Measurements from ENCODE around the gene OR9A2. TPM values are rescaled to one million over a fixed set of nuclear protein-coding genes. Genes with fewer than 3 reads are reported as not detected.
A peak's percentile ranks its signal among the peaks of the same experiment; 100 is the strongest.

The OR9A2 gene
- total and polyA plus RNA-seq, 11 donors = 0.29 TPM; not detected in 10

DNA sequence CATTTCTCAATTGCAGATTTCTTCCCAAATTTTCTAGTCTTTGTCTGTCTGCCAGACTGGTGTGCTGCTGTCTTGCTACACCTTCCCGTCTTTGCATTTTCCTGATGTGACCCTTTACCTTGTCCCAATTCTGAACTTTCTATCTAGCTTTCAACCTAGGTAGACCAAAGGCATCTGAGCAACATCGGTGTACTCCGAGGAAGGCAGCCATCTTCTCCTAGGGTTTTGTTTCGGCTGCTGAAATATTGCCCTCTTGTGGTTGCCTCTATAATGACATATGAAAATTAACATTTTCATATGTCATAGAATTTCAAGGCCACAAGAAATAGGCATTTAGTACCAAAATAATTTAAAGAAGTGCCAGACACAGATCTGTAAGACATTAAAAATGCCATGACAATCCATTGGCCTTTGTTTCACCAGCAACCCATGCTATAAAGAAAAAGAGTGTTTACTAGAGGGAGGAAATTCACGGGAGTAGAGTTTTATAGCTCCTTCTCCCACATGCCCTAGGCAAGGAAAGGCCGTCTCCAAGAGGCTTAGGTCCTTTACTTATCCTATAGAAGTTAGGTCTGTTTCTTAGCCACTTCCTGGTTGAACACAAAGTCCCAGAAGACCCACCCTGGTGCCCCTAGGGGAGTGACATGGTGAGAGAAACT is 23.4 kb downstream of the OR9A2 start:
- DNase-seq (no peak), ATAC-seq (peak in 2 of 4 donors; percentile 42 to 53)
- Histone ChIP-seq H3K4me3 (peak overlapping the region in 4 of 12 donors; percentile 18 to 31 (median 26)), H3K36me3 (no peaks in the 10 kb centered on the region), H3K27ac (no peak overlapping the region), H3K27me3 (peaks cover 0 to 7% (median 0%) of the 10 kb centered on the region in 9 donors), H3K9me3 (peaks cover 0 to 10% (median 0%) of the 10 kb centered on the region in 12 donors), H3K4me1 (peaks cover 0 to 5% (median 0%) of the 10 kb centered on the region in 12 donors)
- WGBS, 4 donors = 28 to 36% (median 34%) methylated on average over 6 of the region's 6 CpGs
- intact Hi-C loops (cut with DNase I) = loop anchor here in 8 of 10 donors (1.0 to 5.0 kb wide), 5 partner anchors 123 to 151 kb away; partner anchors contain the start of gene EPHB6 (in 4 of the 8)
- TF ChIP-seq, protein P1, sequence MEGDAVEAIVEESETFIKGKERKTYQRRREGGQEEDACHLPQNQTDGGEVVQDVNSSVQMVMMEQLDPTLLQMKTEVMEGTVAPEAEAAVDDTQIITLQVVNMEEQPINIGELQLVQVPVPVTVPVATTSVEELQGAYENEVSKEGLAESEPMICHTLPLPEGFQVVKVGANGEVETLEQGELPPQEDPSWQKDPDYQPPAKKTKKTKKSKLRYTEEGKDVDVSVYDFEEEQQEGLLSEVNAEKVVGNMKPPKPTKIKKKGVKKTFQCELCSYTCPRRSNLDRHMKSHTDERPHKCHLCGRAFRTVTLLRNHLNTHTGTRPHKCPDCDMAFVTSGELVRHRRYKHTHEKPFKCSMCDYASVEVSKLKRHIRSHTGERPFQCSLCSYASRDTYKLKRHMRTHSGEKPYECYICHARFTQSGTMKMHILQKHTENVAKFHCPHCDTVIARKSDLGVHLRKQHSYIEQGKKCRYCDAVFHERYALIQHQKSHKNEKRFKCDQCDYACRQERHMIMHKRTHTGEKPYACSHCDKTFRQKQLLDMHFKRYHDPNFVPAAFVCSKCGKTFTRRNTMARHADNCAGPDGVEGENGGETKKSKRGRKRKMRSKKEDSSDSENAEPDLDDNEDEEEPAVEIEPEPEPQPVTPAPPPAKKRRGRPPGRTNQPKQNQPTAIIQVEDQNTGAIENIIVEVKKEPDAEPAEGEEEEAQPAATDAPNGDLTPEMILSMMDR (IDR thresholded peaks at IDR 0.05) = peak; percentile 61 to 81 (median 72)
- no peak for TF ChIP-seq POLR2A (IDR thresholded peaks at IDR 0.05)

DNA sequence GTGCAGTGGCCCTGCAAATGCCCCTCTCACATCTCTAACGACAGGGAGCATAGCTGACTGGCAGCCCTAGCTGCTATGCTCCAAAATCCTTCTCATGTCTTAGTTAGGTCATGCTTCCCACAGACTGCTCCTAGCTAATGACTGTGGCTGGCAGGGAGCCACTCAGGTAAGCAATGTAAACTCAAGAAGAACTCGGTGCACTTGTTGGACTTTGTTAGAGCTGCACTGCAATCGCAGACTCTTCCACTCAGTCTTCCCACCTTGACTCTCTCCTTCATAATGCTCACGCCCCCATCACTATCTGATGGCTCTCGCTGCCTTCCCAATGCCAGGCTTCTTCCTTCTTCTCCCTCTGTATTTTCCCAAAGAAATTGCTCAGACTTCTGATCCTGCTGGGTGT is 24.0 kb downstream of the OR9A2 start:
- Histone ChIP-seq H3K36me3 (no peaks in the 10 kb centered on the region), H3K4me3 (peak overlapping the region in 3 of 12 donors; percentile 18 to 31 (median 29)), H3K27me3 (peaks cover 0 to 7% (median 0%) of the 10 kb centered on the region in 9 donors), H3K27ac (no peak overlapping the region), H3K4me1 (peaks cover 0 to 5% (median 0%) of the 10 kb centered on the region in 12 donors), H3K9me3 (peaks cover 0 to 10% (median 0%) of the 10 kb centered on the region in 12 donors)
- ATAC-seq = no peak
- intact Hi-C loops (cut with DNase I) = loop anchor here in 7 of 10 donors (1.0 to 5.0 kb wide), 5 partner anchors 122 to 151 kb away; partner anchors contain the start of gene EPHB6 (in 3 of the 7)
- 85 to 90% (median 88%) methylated on average over 5 of the region's 5 CpGs for WGBS, 4 donors
- no peak for TF ChIP-seq POLR2A (IDR thresholded peaks at IDR 0.05)
- TF ChIP-seq, protein P1 (IDR thresholded peaks at IDR 0.05) = no peak
- DNase-seq = no peak

DNA sequence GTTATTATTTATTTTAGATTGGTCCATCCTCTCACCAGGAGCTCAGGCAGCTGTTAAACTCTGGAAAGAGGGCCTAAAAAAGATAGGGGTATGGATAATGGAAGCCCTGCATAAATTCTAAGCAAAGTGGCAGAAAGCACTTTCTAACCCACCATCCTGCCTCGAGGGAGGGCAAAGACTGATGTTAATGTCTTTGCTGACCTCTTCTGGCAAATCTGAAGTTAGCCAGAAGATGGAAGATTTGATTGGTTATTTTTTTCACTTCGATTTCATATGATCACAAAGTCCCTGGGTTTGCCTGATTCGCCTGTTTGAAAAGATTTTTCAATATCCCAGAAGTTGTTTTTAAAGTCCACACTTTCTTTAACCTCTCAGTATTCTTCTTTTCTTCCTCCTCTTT is 24.8 kb downstream of the OR9A2 start:
- TF ChIP-seq, protein P1 (IDR thresholded peaks at IDR 0.05) = peak in 1 of 12 donors; percentile 16
- no peak for TF ChIP-seq POLR2A (IDR thresholded peaks at IDR 0.05)
- H3K27ac ChIP-seq = no peak overlapping the region
- intact Hi-C loops (cut with DNase I) = loop anchor here in 6 of 10 donors (2.0 to 5.0 kb wide), 4 partner anchors 121 to 150 kb away; partner anchors contain the start of gene EPHB6 (in 3 of the 6)
- DNase-seq (no peak), ATAC-seq (no peak)
- peaks cover 0 to 5% (median 0%) of the 10 kb centered on the region in 12 donors for H3K4me1 ChIP-seq
- H3K4me3 ChIP-seq = no peak overlapping the region
- peaks cover 0 to 10% (median 0%) of the 10 kb centered on the region in 12 donors for H3K9me3 ChIP-seq
- peaks cover 0 to under 1% (median 0%) of the 10 kb centered on the region in 9 donors for H3K27me3 ChIP-seq
- no peaks in the 10 kb centered on the region for H3K36me3 ChIP-seq
- WGBS, 4 donors = 38 to 50% (median 42%) methylated on average over 3 of the region's 3 CpGs

DNA sequence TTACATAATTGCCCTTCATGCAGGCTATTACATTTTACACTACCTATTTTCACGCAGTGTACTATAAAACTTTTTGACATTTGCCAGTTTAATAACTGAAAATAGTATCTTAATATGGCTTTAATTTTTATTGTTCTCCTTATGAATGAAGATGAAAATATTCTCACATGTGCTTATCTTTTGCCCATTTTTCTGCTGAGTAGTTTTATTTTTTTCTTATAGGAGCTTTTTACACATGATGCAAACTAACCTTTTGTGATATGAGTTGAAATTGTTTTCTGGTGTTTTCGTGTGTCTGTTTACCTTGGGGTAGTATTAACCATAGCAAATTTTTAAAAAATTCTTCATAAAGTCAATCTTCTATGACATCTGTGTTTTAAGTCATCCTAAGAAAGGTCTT is 26.3 kb downstream of the OR9A2 start:
- WGBS, 4 donors = 85 to 88% (median 86%) methylated on average over 2 of the region's 2 CpGs
- intact Hi-C loops (cut with DNase I) = loop anchor here in 4 of 10 donors (5.0 kb wide), 2 partner anchors 143 to 148 kb away; partner anchors contain the start of gene EPHB6 (in 1 of the 4)
- no peak overlapping the region for H3K4me3 ChIP-seq
- TF ChIP-seq, protein P1 (IDR thresholded peaks at IDR 0.05) = no peak
- no peak for TF ChIP-seq POLR2A (IDR thresholded peaks at IDR 0.05)
- no peaks in the 10 kb centered on the region for H3K36me3 ChIP-seq
- ATAC-seq = no peak
- DNase-seq = no peak
- H3K27ac ChIP-seq = no peak overlapping the region
- H3K9me3 ChIP-seq = peaks cover 0 to 10% (median 0%) of the 10 kb centered on the region in 12 donors
- H3K27me3 ChIP-seq = no peaks in the 10 kb centered on the region
- H3K4me1 ChIP-seq = peaks cover 0 to 5% (median 0%) of the 10 kb centered on the region in 12 donors

All from heart left ventricle (tissue), 16 donors.